ENCODE data around the gene ZNF202. TPM values are rescaled to one million over a fixed set of nuclear protein-coding genes. Genes with fewer than 3 reads are reported as not detected.

Gene ZNF202
- polyA plus RNA-seq, 1 donor = 20.6 TPM

- no peak for DNase-seq
Measured at GRCh38 chr11:123682696-123683410, 58.6 kb downstream of the ZNF202 start.

GRCh38 chr11:123681030-123681429, 60.4 kb downstream of the ZNF202 start:
- DNase-seq = no peak

DNA sequence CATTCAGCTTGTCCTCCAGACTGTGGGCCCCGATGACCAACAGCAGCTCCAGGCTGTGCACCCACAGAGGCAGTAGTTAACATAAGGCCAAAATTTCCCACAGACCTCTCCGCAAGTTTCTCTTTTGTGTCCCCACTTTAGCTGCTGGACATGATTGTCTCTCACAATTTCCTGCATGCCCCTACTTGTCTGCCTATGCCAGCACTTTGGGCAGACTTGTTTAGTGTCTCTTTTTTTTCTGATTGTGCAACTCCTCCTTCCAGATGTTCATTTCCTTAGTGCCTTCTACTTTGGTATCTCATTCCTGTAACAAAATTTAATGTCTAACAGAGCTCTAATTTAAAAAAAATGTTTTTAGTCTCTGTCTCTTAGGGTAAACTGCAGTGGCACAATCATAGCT, 63.2 kb downstream of the ZNF202 start:
- DNase-seq = no peak

GRCh38 chr11:123677510-123677909, 64.0 kb downstream of the ZNF202 start:
- DNase-seq = no peak

- DNase-seq = no peak
Measured at GRCh38 chr11:123674297-123674696, 67.2 kb downstream of the ZNF202 start.

Other genes with a start within 250 kb of the ZNF202 start
- gene SCN3B, start 87.0 kb downstream of the ZNF202 start, polyA plus RNA-seq (ENCODE audit: insufficient read length) = 45.1 TPM
- not detected for gene OR6X1, start 12.9 kb upstream of the ZNF202 start, polyA plus RNA-seq (ENCODE audit: insufficient read length)
- not detected for gene OR6M1, start 64.7 kb upstream of the ZNF202 start, polyA plus RNA-seq (ENCODE audit: insufficient read length)
- gene TMEM225, start 144.0 kb upstream of the ZNF202 start, polyA plus RNA-seq (ENCODE audit: insufficient read length) = not detected
- gene OR8D4, start 160.5 kb upstream of the ZNF202 start, polyA plus RNA-seq (ENCODE audit: insufficient read length) = 0.18 TPM
- not detected for gene OR4D5, start 198.0 kb upstream of the ZNF202 start, polyA plus RNA-seq (ENCODE audit: insufficient read length)
- gene OR6T1, start 202.2 kb upstream of the ZNF202 start, polyA plus RNA-seq (ENCODE audit: insufficient read length) = not detected
- not detected for gene OR10S1, start 236.1 kb upstream of the ZNF202 start, polyA plus RNA-seq (ENCODE audit: insufficient read length)

All from hindlimb muscle (tissue), 1 donor.